Lung (tissue), 12 donors: ENCODE measurements around the gene SUSD5. TPM values are rescaled to one million over a fixed set of nuclear protein-coding genes. Genes with fewer than 3 reads are reported as not detected.

ENCODE experiments used
- ATAC-seq: fragments of 200-7000 bp; cut with Tn5 transposase; one replicate; pipeline ENCODE4 v1.9.1; 2020; ENCODE audit warnings: moderate number of reproducible peaks; ENCODE audit not compliant: insufficient read depth, low FRiP score
- DNase-seq, 3 donors: peaks; one replicate each; pipeline ENCODE4 v3.0.0-alpha.2; 2013 to 2017
- H3K27ac ChIP-seq, 2 donors: one replicate each; pipeline ENCODE4 v1.5.1; 2013; ENCODE audit warnings: mild to moderate bottlenecking in 2 of 2, moderate library complexity in 2 of 2, control low read depth in 1 of 2, inconsistent platforms in 1 of 2, low read depth in 1 of 2, low read length in 1 of 2
- H3K27me3 ChIP-seq, 3 donors: one replicate each; pipeline ENCODE4 v1.5.1; 2013; ENCODE audit warnings: low read length in 2 of 3; ENCODE audit not compliant: control insufficient read depth in 3 of 3, insufficient read depth in 3 of 3
- H3K36me3 ChIP-seq, 4 donors: one replicate each; pipeline ENCODE4 v1.5.1; 2013; ENCODE audit warnings: low read length in 4 of 4, mild to moderate bottlenecking in 1 of 4, moderate library complexity in 1 of 4; ENCODE audit not compliant: control insufficient read depth in 4 of 4, insufficient read depth in 4 of 4
- H3K4me1 ChIP-seq, 5 donors: one replicate each; pipeline ENCODE4 v1.5.1; 2013; ENCODE audit warnings: low read length in 5 of 5, mild to moderate bottlenecking in 2 of 5, moderate library complexity in 1 of 5; ENCODE audit not compliant: control insufficient read depth in 5 of 5, insufficient read depth in 5 of 5
- H3K4me3 ChIP-seq: one replicate; pipeline ENCODE4 v1.5.1; 2013; ENCODE audit warnings: mild to moderate bottlenecking, control low read depth, moderate library complexity
- H3K9ac ChIP-seq, 2 donors: one replicate each; pipeline ENCODE4 v1.5.1; 2013; ENCODE audit warnings: low read length in 2 of 2, control low read depth in 1 of 2; ENCODE audit not compliant: insufficient read depth in 1 of 2
- H3K9me3 ChIP-seq, 4 donors: one replicate each; pipeline ENCODE4 v1.5.1; 2013; ENCODE audit warnings: low read length in 3 of 4, mild to moderate bottlenecking in 1 of 4, moderate library complexity in 1 of 4; ENCODE audit not compliant: control insufficient read depth in 4 of 4, insufficient read depth in 3 of 4
- WGBS, 2 donors: extraction: QIAGEN DNeasy Blood & Tissue Kit; methylation state at CpG; one replicate each; pipeline ENCODE4 v1.1.7; 2013; 5-methylcytosine and 5-hydroxymethylcytosine counted together
- polyA plus RNA-seq, 2 donors: library from polyadenylated mRNA; stranded (reverse); fragments of 200-250 nt; gene quantifications; one replicate each; pipeline ENCODE4 v1.2.1, GENCODE V29; 2013
- total RNA-seq, 2 donors: library from RNA; depleted of rRNA in 1 of 2; stranded (reverse); fragments of >200 nt in 1 of 2; gene quantifications; one replicate each; pipeline ENCODE4 v1.2.1, GENCODE V29; 2014 to 2021
- TF ChIP-seq, protein P1 (sequence below): IDR thresholded peaks from 2 replicates; pipeline ENCODE4 v1.5.1; 2012; ENCODE audit warnings: mild to moderate bottlenecking; ENCODE audit errors: control extremely low read depth, extremely low read depth
- donor health status: control.
- donor health status: control.
- donor health status: Bipolar disorder and iron deficiency.
- donor health status: healthy.
- donor health status: DM: yes; HTN: yes; CAD: no.

The SUSD5 gene
- total and polyA plus RNA-seq, 4 donors = 0.17 to 2.9 (median 1.0) TPM

DNA sequence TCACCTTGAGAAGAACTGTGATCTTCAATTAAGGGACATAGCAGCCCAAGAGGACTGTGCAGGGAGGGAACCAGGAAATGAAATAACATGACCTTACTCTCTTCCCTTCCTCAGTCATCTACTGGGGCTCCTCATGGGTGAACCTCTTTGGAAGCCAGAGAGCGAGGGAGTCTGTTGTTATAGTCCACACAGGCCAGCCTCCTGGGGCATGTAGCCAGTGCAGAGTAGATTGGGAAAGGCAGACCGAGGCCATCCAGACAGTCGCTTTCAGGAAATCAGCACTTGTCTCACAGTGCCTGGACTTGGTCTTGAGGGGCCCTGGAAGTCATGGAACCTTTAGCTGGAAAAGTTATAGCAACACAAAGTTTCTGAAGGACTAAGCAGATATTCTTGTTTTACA lies 98.7 kb downstream of the SUSD5 start:
- H3K36me3 ChIP-seq = peaks cover 5 to 22% (median 13%) of the 10 kb centered on the region in 4 donors
- H3K9ac ChIP-seq = no peak overlapping the region
- 78 to 87% methylated on average over 3 of the region's 3 CpGs for WGBS, 2 donors
- ATAC-seq (no peak), DNase-seq (no peak)
- TF ChIP-seq, protein P1, sequence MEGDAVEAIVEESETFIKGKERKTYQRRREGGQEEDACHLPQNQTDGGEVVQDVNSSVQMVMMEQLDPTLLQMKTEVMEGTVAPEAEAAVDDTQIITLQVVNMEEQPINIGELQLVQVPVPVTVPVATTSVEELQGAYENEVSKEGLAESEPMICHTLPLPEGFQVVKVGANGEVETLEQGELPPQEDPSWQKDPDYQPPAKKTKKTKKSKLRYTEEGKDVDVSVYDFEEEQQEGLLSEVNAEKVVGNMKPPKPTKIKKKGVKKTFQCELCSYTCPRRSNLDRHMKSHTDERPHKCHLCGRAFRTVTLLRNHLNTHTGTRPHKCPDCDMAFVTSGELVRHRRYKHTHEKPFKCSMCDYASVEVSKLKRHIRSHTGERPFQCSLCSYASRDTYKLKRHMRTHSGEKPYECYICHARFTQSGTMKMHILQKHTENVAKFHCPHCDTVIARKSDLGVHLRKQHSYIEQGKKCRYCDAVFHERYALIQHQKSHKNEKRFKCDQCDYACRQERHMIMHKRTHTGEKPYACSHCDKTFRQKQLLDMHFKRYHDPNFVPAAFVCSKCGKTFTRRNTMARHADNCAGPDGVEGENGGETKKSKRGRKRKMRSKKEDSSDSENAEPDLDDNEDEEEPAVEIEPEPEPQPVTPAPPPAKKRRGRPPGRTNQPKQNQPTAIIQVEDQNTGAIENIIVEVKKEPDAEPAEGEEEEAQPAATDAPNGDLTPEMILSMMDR = no peak
- peaks cover 0 to 13% (median 0%) of the 10 kb centered on the region in 5 donors for H3K4me1 ChIP-seq
- no peak overlapping the region for H3K4me3 ChIP-seq
- no peaks in the 10 kb centered on the region for H3K9me3 ChIP-seq
- H3K27me3 ChIP-seq = no peaks in the 10 kb centered on the region
- no peak overlapping the region for H3K27ac ChIP-seq

DNA sequence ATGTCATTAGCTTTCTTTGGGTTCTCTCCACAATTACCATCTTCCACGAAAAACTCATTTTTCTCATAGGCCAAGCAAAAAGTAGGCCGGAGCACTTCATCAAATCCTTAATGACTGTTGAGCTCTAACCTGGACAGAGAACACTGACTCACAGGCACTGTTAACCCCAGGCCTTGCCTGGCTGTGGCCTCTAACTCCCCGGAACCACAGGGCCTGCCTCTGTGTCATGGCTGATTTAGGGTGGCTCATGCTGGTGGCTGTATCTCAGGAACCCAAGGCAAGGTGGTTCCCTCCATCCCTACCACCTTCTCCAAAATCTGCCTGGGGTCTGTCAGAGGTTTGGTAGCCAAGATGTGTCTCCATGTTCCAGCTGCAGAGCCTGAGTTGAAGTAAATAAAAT lies 101.1 kb downstream of the SUSD5 start:
- Histone ChIP-seq H3K27ac (no peak overlapping the region), H3K27me3 (no peaks in the 10 kb centered on the region), H3K36me3 (peaks cover 0 to 14% (median 6%) of the 10 kb centered on the region in 4 donors), H3K4me3 (no peak overlapping the region), H3K9ac (no peak overlapping the region), H3K9me3 (no peaks in the 10 kb centered on the region), H3K4me1 (peaks cover 0 to 22% (median 0%) of the 10 kb centered on the region in 5 donors)
- TF ChIP-seq, protein P1 = no peak
- no peak for ATAC-seq
- 95% methylated on average over 3 of the region's 3 CpGs for WGBS, 2 donors
- no peak for DNase-seq

DNA sequence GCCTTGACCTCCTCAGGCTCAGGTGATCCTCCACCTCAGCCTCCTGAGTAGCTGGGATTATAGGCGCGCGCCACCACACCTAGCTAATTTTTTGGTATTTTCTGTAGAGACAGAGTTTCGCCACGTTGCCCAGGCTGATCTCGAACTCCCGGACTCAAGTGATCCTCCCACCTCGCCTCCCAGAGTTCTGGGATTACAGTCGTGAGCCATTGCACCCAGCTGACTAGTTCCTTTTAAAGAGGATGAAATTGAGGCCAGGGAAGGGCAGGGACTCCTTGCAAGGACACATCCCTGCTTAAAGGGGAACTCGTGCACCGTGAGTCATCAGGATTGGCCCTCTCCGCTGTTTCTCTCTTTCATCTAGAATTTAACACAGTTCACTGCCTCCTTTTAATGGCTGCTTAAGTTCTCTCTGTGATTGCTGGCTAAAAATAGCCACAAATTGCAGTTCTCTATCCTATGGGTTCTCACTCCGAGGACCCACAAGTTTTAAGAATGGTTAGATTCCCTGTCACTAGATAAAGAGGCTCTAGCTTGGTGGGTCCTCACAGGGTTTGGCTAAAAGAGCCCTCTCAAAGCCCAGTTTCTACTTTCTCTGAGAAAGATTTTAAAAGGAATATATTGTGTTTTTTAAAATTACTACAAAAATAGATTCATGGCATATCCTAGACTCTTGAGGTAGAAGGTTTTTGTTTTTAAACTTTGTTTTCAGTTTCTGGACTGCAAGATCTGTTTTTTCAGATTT lies 103.4 kb downstream of the SUSD5 start:
- no peaks in the 10 kb centered on the region for H3K9me3 ChIP-seq
- DNase-seq (peak in 2 of 3 donors; percentile 37 to 54), ATAC-seq (peak; percentile 45)
- H3K4me3 ChIP-seq = no peak overlapping the region
- H3K9ac ChIP-seq = no peak overlapping the region
- peak overlapping the region; percentile 86 to 96 for H3K27ac ChIP-seq
- WGBS, 2 donors = 42 to 47% methylated on average over 13 of the region's 13 CpGs
- peaks cover 0 to 22% (median 0%) of the 10 kb centered on the region in 5 donors for H3K4me1 ChIP-seq
- peaks cover 0 to 4% (median 0%) of the 10 kb centered on the region in 4 donors for H3K36me3 ChIP-seq
- H3K27me3 ChIP-seq = no peaks in the 10 kb centered on the region
- TF ChIP-seq, protein P1 = no peak
